ENCODE results near the gene NOSIP.

DNA sequence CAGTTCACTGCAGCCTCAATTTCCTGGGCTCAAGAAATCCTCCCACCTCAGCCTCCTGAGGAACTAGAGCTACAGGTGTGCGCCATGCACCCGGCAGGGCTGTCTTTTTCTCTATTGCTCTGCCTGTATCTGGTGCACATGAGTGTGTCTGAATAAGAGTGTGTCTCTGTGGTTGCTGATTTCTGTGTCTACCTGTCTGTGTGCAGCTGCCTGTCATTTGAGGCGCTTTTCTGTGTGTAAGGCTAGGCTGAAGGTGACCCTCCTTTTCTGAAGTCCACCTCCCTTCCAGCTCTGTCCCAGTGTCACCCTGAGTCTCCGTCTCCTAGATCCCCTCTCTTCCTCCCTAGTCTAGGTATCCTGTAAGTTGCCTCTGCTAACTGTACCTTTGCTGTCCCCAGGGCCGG is 9.1 kb upstream of the NOSIP start:
- TF ChIP-seq, protein P1, sequence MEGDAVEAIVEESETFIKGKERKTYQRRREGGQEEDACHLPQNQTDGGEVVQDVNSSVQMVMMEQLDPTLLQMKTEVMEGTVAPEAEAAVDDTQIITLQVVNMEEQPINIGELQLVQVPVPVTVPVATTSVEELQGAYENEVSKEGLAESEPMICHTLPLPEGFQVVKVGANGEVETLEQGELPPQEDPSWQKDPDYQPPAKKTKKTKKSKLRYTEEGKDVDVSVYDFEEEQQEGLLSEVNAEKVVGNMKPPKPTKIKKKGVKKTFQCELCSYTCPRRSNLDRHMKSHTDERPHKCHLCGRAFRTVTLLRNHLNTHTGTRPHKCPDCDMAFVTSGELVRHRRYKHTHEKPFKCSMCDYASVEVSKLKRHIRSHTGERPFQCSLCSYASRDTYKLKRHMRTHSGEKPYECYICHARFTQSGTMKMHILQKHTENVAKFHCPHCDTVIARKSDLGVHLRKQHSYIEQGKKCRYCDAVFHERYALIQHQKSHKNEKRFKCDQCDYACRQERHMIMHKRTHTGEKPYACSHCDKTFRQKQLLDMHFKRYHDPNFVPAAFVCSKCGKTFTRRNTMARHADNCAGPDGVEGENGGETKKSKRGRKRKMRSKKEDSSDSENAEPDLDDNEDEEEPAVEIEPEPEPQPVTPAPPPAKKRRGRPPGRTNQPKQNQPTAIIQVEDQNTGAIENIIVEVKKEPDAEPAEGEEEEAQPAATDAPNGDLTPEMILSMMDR (conservative IDR thresholded peaks at IDR 0.05) = no peak
- no peak for TF ChIP-seq ZFX (IDR thresholded peaks at IDR 0.05)

All from C4-2B (cell line).